K562 (cell line): ENCODE results near the gene C9. TPM values are rescaled to one million over a fixed set of nuclear protein-coding genes. Genes with fewer than 3 reads are reported as not detected.

Experiments used
- ATAC-seq: fragments of 200-7000 bp; cut with Tn5 transposase; 3 replicates; pipeline ENCODE4 v1.9.1; 2020; ENCODE audit warnings: moderate library complexity
- BruUV-seq: library from RNA; stranded (reverse); fragments of 400-500 nt; replicated peaks from 2 replicates; lab custom pipeline; 2021; lab: Mats Ljungman, UMichigan
- CTCF ChIA-PET: fragments of 300-600 bp; formaldehyde crosslinking; extraction: SDS; loops from one replicate; lab custom pipeline; 2021; ENCODE audit warnings: low intra/inter-chr PET ratio; lab: Yijun Ruan, JAX
- POLR2A ChIA-PET: fragments of 300-600, 350-650 bp; sonication (Branson Sonifier 250); formaldehyde crosslinking; extraction: SDS; loops from one replicate; lab custom pipeline; 2021; ENCODE audit warnings: antibody characterized with exemption, inconsistent platforms; lab: Yijun Ruan, JAX
- DNase-seq, 4 experiments: peaks; one replicate each; pipeline versions ENCODE4 v3.0.0 to v3.0.0-alpha.2; 2011 to 2018; ENCODE audit warnings: low spot score in 3 of 4, mixed read lengths in 3 of 4; ENCODE audit errors: extremely low read depth in 1 of 4
- FAIRE-seq: peaks from 2 replicates; lab custom pipeline; 2011; peaks lifted over from hg19 to GRCh38; lab: Jason Lieb, UNC
- H2AFZ ChIP-seq: 2 replicates; pipeline ENCODE4 v1.6.0; 2011; ENCODE audit warnings: low read depth, low read length, control low read depth, inconsistent platforms
- H3K27ac ChIP-seq: fragments of 200-600 bp; 3 replicates; pipeline ENCODE4 v1.8.0; 2011; ENCODE audit warnings: low read depth, mild to moderate bottlenecking, control low read depth, inconsistent platforms, low read length, moderate library complexity, mixed read lengths; ENCODE audit errors: extremely low read depth
- H3K27me3 ChIP-seq, 2 experiments: fragments of 300-600 bp in 1 of 2; 2 replicates in 1 of 2; 3 replicates in 1 of 2; pipeline versions ENCODE4 v1.6.0 to v1.8.0; 2011; ENCODE audit warnings: inconsistent platforms in 2 of 2, low read length in 2 of 2, mild to moderate bottlenecking in 1 of 2, mixed read lengths in 1 of 2, moderate library complexity in 1 of 2; ENCODE audit not compliant: control insufficient read depth in 2 of 2, insufficient read depth in 2 of 2
- H3K36me3 ChIP-seq: fragments of 300-600 bp; 3 replicates; pipeline ENCODE4 v1.8.0; 2011; ENCODE audit warnings: mild to moderate bottlenecking, low read length, inconsistent platforms; ENCODE audit not compliant: control insufficient read depth, insufficient read depth
- H3K4me1 ChIP-seq, 2 experiments: fragments of 200-600 bp in 1 of 2; replicated peaks in 1 of 2; 2 replicates in 1 of 2; 3 replicates in 1 of 2; pipeline versions ENCODE4 v1.5.1 to v1.8.0; 2011; ENCODE audit warnings: inconsistent platforms in 2 of 2, low read length in 2 of 2, mild to moderate bottlenecking in 1 of 2, mixed read lengths in 1 of 2, moderate library complexity in 1 of 2; ENCODE audit not compliant: control insufficient read depth in 2 of 2, insufficient read depth in 2 of 2
- H3K4me2 ChIP-seq: 2 replicates; pipeline ENCODE4 v1.6.1; 2011; ENCODE audit warnings: low read length, control low read depth, inconsistent platforms, mixed read lengths; ENCODE audit not compliant: insufficient read depth
- H3K4me3 ChIP-seq: fragments of 200-600 bp; sonication (generic), shearing (Covaris generic); 2 replicates; pipeline ENCODE4 v1.5.1; 2016; ENCODE audit warnings: control low read depth, inconsistent platforms
- H3K79me2 ChIP-seq: fragments of 200-600 bp; 3 replicates; pipeline ENCODE4 v1.8.0; 2011; ENCODE audit warnings: low read length, inconsistent platforms; ENCODE audit not compliant: control insufficient read depth, insufficient read depth
- H3K9ac ChIP-seq, 2 experiments: 2 replicates each; pipeline versions ENCODE4 v1.6.0 to v1.6.1; 2011; ENCODE audit warnings: low read depth in 2 of 2, low read length in 2 of 2, control low read depth in 1 of 2, inconsistent platforms in 1 of 2, mild to moderate bottlenecking in 1 of 2, mixed read lengths in 1 of 2; ENCODE audit not compliant: insufficient read depth in 1 of 2
- H3K9me1 ChIP-seq: one replicate; pipeline ENCODE4 v1.6.0; 2011; ENCODE audit warnings: inconsistent platforms, mild to moderate bottlenecking, low read length, moderate library complexity; ENCODE audit not compliant: control insufficient read depth, insufficient read depth
- H3K9me3 ChIP-seq: replicated peaks from 2 replicates; pipeline ENCODE4 v1.5.1; 2011; ENCODE audit warnings: low read depth, low read length, inconsistent platforms; ENCODE audit not compliant: control insufficient read depth, insufficient read depth
- H4K20me1 ChIP-seq: replicated peaks from 2 replicates; pipeline ENCODE4 v1.6.1; 2011; ENCODE audit warnings: low read length, inconsistent platforms, mixed read lengths; ENCODE audit not compliant: control insufficient read depth, insufficient read depth
- GATAD2B ChIP-seq: fragments of 450-650 bp; IDR thresholded peaks from 2 replicates; pipeline ENCODE4 v1.6.1; 2017; ENCODE audit warnings: mild to moderate bottlenecking, borderline replicate concordance
- STAG1 ChIP-seq: sonication (generic); formaldehyde crosslinking; IDR thresholded peaks from 2 replicates; pipeline ENCODE4 v1.5.0; 2020; ENCODE audit warnings: missing genetic modification reagents, borderline replicate concordance
- WGBS: fragments of 100-300 bp; shearing (Covaris generic); methylation state at CpG from one replicate; pipeline ENCODE4 v1.1.6; 2016; ENCODE audit warnings: low coverage, mixed read lengths; ENCODE audit not compliant: insufficient coverage; ENCODE audit errors: missing lambda C conversion rate; 5-methylcytosine and 5-hydroxymethylcytosine counted together
- in situ Hi-C: fragments of 300-500 bp; cut with MboI; formaldehyde crosslinking; loops from 4 replicates; pipeline ENCODE4 v1.15.0; 2018; ENCODE audit warnings: inconsistent platforms, mixed read lengths
- intact Hi-C: fragments of 100-400 bp; cut with micrococcal nuclease; formaldehyde crosslinking; loops from 2 replicates; pipeline ENCODE4 v1.14.2; 2022
- polyA plus RNA-seq, 8 experiments: library from polyadenylated mRNA; depleted of rRNA in 4 of 8; stranded (reverse) in 5 of 8; unstranded in 3 of 8; fragments of >200 nt; fragmentation: Nextera tagmentation in 2 of 8; fragmentation: Illumina TruSeq in 1 of 8; extraction: Ambion mirVana in 2 of 8; extraction: Trizol in 1 of 8; gene quantifications; 2 replicates each; pipeline versions ENCODE4 v1.2.1 to v1.2.3, GENCODE V29; 2011 to 2014; ENCODE audit warnings: inconsistent platforms in 1 of 8, missing spikeins in 1 of 8
- total RNA-seq, 7 experiments: library from RNA; depleted of rRNA in 6 of 7; stranded (reverse); fragments of >200 nt in 6 of 7; fragmentation: Illumina TruSeq in 2 of 7; extraction: Trizol in 2 of 7; gene quantifications; 2 replicates each; pipeline versions ENCODE4 v1.2.1 to v1.2.3, GENCODE V29; 2011 to 2021; ENCODE audit warnings: low replicate concordance in 1 of 7
- TF ChIP-seq, protein P1 (sequence below): fragments of 450-650 bp; IDR thresholded peaks from 2 replicates; pipeline ENCODE4 v1.6.1; 2016
- TF ChIP-seq, protein P2 (sequence below), 2 experiments: fragments of 150-350 bp in 1 of 2; IDR thresholded peaks; 2 replicates each; pipeline ENCODE4 v1.6.1; 2012 to 2016; ENCODE audit warnings: low read depth in 2 of 2, low read length in 2 of 2, mild to moderate bottlenecking in 1 of 2, moderate library complexity in 1 of 2
- TF ChIP-seq, protein P3 (sequence below), 3 experiments: IDR thresholded peaks in 2 of 3; conservative IDR thresholded peaks in 1 of 3; 2 replicates each; pipeline ENCODE4 v1.5.1; 2011 to 2012; ENCODE audit warnings: low read length in 3 of 3, mild to moderate bottlenecking in 3 of 3, control low read depth in 2 of 3, improper control_type of control experiment in 1 of 3, inconsistent platforms in 1 of 3, low read depth in 1 of 3, mixed read lengths in 1 of 3, moderate library complexity in 1 of 3; ENCODE audit not compliant: insufficient read depth in 2 of 3

Gene C9
- total and polyA plus RNA-seq, 9 of the 15 experiments (the other 6 are each of a cell fraction or from before 2014, with no cell fraction given), result 0.08 to 0.38 TPM; not detected in 7

DNA sequence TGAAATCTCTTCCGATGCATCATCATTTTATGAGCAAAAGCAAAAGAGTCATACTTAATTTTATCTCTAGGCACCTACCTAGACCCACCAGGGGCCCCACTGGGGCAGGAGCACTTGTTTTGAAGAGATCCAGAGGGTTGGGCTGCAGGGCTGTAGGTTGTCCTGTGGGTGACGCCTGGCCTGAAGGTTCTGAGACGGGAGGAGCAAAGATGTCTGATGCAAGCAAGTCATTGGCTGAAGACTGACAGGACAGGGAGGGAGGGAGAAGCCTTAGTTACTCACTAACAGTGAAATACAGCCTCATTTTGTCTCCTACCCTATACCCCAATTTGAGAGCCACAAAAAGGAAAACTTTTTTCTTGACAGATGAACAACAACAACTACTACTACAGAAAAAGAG is 17.1 kb upstream of the C9 start:
- peak in 2 of 4 experiments; percentile 16 to 25 for DNase-seq
- in situ Hi-C loops, result no loop called here
- TF ChIP-seq, protein P1, sequence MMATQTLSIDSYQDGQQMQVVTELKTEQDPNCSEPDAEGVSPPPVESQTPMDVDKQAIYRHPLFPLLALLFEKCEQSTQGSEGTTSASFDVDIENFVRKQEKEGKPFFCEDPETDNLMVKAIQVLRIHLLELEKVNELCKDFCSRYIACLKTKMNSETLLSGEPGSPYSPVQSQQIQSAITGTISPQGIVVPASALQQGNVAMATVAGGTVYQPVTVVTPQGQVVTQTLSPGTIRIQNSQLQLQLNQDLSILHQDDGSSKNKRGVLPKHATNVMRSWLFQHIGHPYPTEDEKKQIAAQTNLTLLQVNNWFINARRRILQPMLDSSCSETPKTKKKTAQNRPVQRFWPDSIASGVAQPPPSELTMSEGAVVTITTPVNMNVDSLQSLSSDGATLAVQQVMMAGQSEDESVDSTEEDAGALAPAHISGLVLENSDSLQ, result peak; percentile 73
- TF ChIP-seq, protein P2, sequence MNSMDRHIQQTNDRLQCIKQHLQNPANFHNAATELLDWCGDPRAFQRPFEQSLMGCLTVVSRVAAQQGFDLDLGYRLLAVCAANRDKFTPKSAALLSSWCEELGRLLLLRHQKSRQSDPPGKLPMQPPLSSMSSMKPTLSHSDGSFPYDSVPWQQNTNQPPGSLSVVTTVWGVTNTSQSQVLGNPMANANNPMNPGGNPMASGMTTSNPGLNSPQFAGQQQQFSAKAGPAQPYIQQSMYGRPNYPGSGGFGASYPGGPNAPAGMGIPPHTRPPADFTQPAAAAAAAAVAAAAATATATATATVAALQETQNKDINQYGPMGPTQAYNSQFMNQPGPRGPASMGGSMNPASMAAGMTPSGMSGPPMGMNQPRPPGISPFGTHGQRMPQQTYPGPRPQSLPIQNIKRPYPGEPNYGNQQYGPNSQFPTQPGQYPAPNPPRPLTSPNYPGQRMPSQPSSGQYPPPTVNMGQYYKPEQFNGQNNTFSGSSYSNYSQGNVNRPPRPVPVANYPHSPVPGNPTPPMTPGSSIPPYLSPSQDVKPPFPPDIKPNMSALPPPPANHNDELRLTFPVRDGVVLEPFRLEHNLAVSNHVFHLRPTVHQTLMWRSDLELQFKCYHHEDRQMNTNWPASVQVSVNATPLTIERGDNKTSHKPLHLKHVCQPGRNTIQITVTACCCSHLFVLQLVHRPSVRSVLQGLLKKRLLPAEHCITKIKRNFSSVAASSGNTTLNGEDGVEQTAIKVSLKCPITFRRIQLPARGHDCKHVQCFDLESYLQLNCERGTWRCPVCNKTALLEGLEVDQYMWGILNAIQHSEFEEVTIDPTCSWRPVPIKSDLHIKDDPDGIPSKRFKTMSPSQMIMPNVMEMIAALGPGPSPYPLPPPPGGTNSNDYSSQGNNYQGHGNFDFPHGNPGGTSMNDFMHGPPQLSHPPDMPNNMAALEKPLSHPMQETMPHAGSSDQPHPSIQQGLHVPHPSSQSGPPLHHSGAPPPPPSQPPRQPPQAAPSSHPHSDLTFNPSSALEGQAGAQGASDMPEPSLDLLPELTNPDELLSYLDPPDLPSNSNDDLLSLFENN (IDR thresholded peaks at IDR 0.05; ENCODE audit: low read depth in 2 of 2, low read length in 2 of 2), result no peak
- TF ChIP-seq STAG1 (CRISPR knock-in tag), result no peak
- TF ChIP-seq GATAD2B, result no peak
- TF ChIP-seq, protein P3, sequence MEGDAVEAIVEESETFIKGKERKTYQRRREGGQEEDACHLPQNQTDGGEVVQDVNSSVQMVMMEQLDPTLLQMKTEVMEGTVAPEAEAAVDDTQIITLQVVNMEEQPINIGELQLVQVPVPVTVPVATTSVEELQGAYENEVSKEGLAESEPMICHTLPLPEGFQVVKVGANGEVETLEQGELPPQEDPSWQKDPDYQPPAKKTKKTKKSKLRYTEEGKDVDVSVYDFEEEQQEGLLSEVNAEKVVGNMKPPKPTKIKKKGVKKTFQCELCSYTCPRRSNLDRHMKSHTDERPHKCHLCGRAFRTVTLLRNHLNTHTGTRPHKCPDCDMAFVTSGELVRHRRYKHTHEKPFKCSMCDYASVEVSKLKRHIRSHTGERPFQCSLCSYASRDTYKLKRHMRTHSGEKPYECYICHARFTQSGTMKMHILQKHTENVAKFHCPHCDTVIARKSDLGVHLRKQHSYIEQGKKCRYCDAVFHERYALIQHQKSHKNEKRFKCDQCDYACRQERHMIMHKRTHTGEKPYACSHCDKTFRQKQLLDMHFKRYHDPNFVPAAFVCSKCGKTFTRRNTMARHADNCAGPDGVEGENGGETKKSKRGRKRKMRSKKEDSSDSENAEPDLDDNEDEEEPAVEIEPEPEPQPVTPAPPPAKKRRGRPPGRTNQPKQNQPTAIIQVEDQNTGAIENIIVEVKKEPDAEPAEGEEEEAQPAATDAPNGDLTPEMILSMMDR (IDR thresholded peaks at IDR 0.05 in 2 of 3, conservative IDR thresholded peaks at IDR 0.05 in 1 of 3; ENCODE audit: insufficient read depth in 2 of 3, low read depth in 1 of 3, low read length in 3 of 3), result peak; percentile 22 to 28 (median 24); a peak in 3 of 6 replicates
- TF ChIP-seq, all 486 proteins: peak for 2
- H4K20me1 ChIP-seq, result no peaks in the 10 kb centered on the region
- no peak overlapping the region for H3K4me2 ChIP-seq
- intact Hi-C loops, result no loop called here
- CTCF ChIA-PET, result interaction anchor here (1.2 kb wide), 1 partner anchor 166 kb away, joined by 3 read pairs; no protein-coding TSS in a partner anchor
- no TSS peak for BruUV-seq
- FAIRE-seq (no peak), ATAC-seq (peak; percentile 91)
- POLR2A ChIA-PET, result interaction anchor here (1.3 kb wide), 1 partner anchor 18 kb away, joined by 3 read pairs; no protein-coding TSS in a partner anchor
- H3K79me2 ChIP-seq, result no peaks in the 10 kb centered on the region
- H3K27me3 ChIP-seq, result no peaks in the 10 kb centered on the region
- H3K9ac ChIP-seq, result no peak overlapping the region
- no peaks in the 10 kb centered on the region for H3K9me3 ChIP-seq
- WGBS, result 41% methylated on average over 3 of the region's 3 CpGs
- no peak overlapping the region for H3K4me3 ChIP-seq
- no peaks in the 10 kb centered on the region for H3K4me1 ChIP-seq
- H3K9me1 ChIP-seq, result no peaks in the 10 kb centered on the region
- no peaks in the 10 kb centered on the region for H3K36me3 ChIP-seq
- H3K27ac ChIP-seq, result no peak overlapping the region
- H2AFZ ChIP-seq, result no peak overlapping the region
